Skeletal muscle cell (primary cell): ENCODE data around the gene STIM1.
A peak's percentile ranks its signal among the peaks of the same experiment; 100 is the strongest.

Source experiments
- DNase-seq: peaks from one replicate; pipeline ENCODE4 v3.0.0-alpha.2; 2010; ENCODE audit warnings: low read depth
- H3K4me3 ChIP-seq: 2 replicates; pipeline ENCODE4 v1.5.1; 2011; ENCODE audit warnings: low read depth, mild to moderate bottlenecking, control low read depth, low read length, moderate library complexity

The STIM1 gene

GRCh38 chr11:3934658-3935057, 79.2 kb downstream of the STIM1 start:
- H3K4me3 ChIP-seq = no peak overlapping the region
- no peak for DNase-seq

GRCh38 chr11:3936517-3936916, 81.1 kb downstream of the STIM1 start:
- no peak overlapping the region for H3K4me3 ChIP-seq
- no peak for DNase-seq

GRCh38 chr11:3939211-3939610, 83.7 kb downstream of the STIM1 start:
- no peak overlapping the region for H3K4me3 ChIP-seq
- DNase-seq = peak; percentile 80

GRCh38 chr11:3939651-3940190, 84.3 kb downstream of the STIM1 start:
- DNase-seq = peak; percentile 77
- no peak overlapping the region for H3K4me3 ChIP-seq

- no peak for DNase-seq
- H3K4me3 ChIP-seq = no peak overlapping the region
Observed at GRCh38 chr11:3942160-3942955, 86.9 kb downstream of the STIM1 start.

GRCh38 chr11:3942956-3943497, 87.6 kb downstream of the STIM1 start:
- H3K4me3 ChIP-seq = no peak overlapping the region

GRCh38 chr11:3944198-3944597, 88.7 kb downstream of the STIM1 start:
- peak; percentile 76 for DNase-seq
- H3K4me3 ChIP-seq = no peak overlapping the region

More at GRCh38 chr11:3942956-3943497, 87.6 kb downstream of the STIM1 start:
- DNase-seq = no peak

- H3K4me3 ChIP-seq = no peak overlapping the region
- DNase-seq = no peak
Observed at GRCh38 chr11:3946455-3947017, 91.1 kb downstream of the STIM1 start.

- DNase-seq = no peak
- H3K4me3 ChIP-seq = no peak overlapping the region
Observed at GRCh38 chr11:3947061-3947460, 91.6 kb downstream of the STIM1 start.

GRCh38 chr11:3949125-3949524, 93.7 kb downstream of the STIM1 start:
- no peak overlapping the region for H3K4me3 ChIP-seq
- no peak for DNase-seq

GRCh38 chr11:3950996-3951660, 95.7 kb downstream of the STIM1 start:
- no peak for DNase-seq
- no peak overlapping the region for H3K4me3 ChIP-seq

- no peak overlapping the region for H3K4me3 ChIP-seq
- no peak for DNase-seq
Observed at GRCh38 chr11:3952715-3953114, 97.3 kb downstream of the STIM1 start.

GRCh38 chr11:3953327-3953726, 97.9 kb downstream of the STIM1 start:
- H3K4me3 ChIP-seq = no peak overlapping the region
- no peak for DNase-seq

GRCh38 chr11:3954448-3955298, 99.2 kb downstream of the STIM1 start:
- DNase-seq = no peak
- H3K4me3 ChIP-seq = no peak overlapping the region

- no peak overlapping the region for H3K4me3 ChIP-seq
- DNase-seq = no peak
Observed at GRCh38 chr11:3955299-3955665, 99.8 kb downstream of the STIM1 start.

GRCh38 chr11:3956038-3956437, 100.6 kb downstream of the STIM1 start:
- DNase-seq = no peak
- H3K4me3 ChIP-seq = no peak overlapping the region

- H3K4me3 ChIP-seq = no peak overlapping the region
- no peak for DNase-seq
Observed at GRCh38 chr11:3956748-3957147, 101.3 kb downstream of the STIM1 start.

GRCh38 chr11:3957437-3957836, 102.0 kb downstream of the STIM1 start:
- no peak overlapping the region for H3K4me3 ChIP-seq
- DNase-seq = no peak

GRCh38 chr11:3958281-3958680, 102.8 kb downstream of the STIM1 start:
- no peak for DNase-seq
- H3K4me3 ChIP-seq = no peak overlapping the region
